HepG2 (cell line): Measurements from ENCODE around the gene CYP46A1. TPM values are rescaled to one million over a fixed set of nuclear protein-coding genes. Genes with fewer than 3 reads are reported as not detected.
A peak's percentile ranks its signal among the peaks of the same experiment; 100 is the strongest.

Experiments
- ARNTL ChIP-seq: sonication (generic); formaldehyde crosslinking; IDR thresholded peaks from 2 replicates; pipeline ENCODE4 v1.4.0; 2020; ENCODE audit warnings: mild to moderate bottlenecking, missing genetic modification reagents
- ATM ChIP-seq: fragments of 450-650 bp; IDR thresholded peaks from 2 replicates; pipeline ENCODE4 v1.7.1; 2017; ENCODE audit warnings: mild to moderate bottlenecking, borderline replicate concordance
- CREBL2 ChIP-seq: sonication (generic); formaldehyde crosslinking; IDR thresholded peaks from 2 replicates; pipeline ENCODE4 v1.8.1; 2023; ENCODE audit warnings: missing genetic modification reagents, mild to moderate bottlenecking, borderline replicate concordance
- FUBP1 ChIP-seq: sonication (generic); formaldehyde crosslinking; IDR thresholded peaks from 2 replicates; pipeline ENCODE4 v1.5.1; 2020; ENCODE audit warnings: missing genetic modification reagents, mild to moderate bottlenecking, borderline replicate concordance
- GPN1 ChIP-seq: sonication (generic); formaldehyde crosslinking; IDR thresholded peaks from 2 replicates; pipeline ENCODE4 v1.5.1; 2020; ENCODE audit warnings: missing genetic modification reagents, borderline replicate concordance
- HES4 ChIP-seq: sonication (generic); formaldehyde crosslinking; IDR thresholded peaks from 2 replicates; pipeline ENCODE4 v1.9.0; 2021; ENCODE audit warnings: mild to moderate bottlenecking, missing genetic modification reagents, borderline replicate concordance
- HMGA1 ChIP-seq: sonication (generic); formaldehyde crosslinking; conservative IDR thresholded peaks from 2 replicates; pipeline ENCODE4 v1.4.0; 2020; ENCODE audit warnings: missing genetic modification reagents
- JUN ChIP-seq: sonication (generic); formaldehyde crosslinking; IDR thresholded peaks from 2 replicates; pipeline ENCODE4 v1.4.0; 2020; ENCODE audit warnings: mild to moderate bottlenecking, missing genetic modification reagents
- KDM1A ChIP-seq: IDR thresholded peaks from 2 replicates; pipeline ENCODE4 v1.6.1; 2016; ENCODE audit warnings: missing compliant biosample characterization
- MLX ChIP-seq: IDR thresholded peaks from 2 replicates; pipeline ENCODE4 v1.6.1; 2016
- NFATC3 ChIP-seq: sonication (generic); formaldehyde crosslinking; IDR thresholded peaks from 2 replicates; pipeline ENCODE4 v1.5.1; 2020; ENCODE audit warnings: mild to moderate bottlenecking, missing genetic modification reagents
- NFYB ChIP-seq: sonication (generic); formaldehyde crosslinking; IDR thresholded peaks from 2 replicates; pipeline ENCODE4 v1.4.0; 2020; ENCODE audit warnings: missing genetic modification reagents
- PHF20 ChIP-seq: sonication (generic); formaldehyde crosslinking; IDR thresholded peaks from 2 replicates; pipeline ENCODE4 v1.5.0; 2020; ENCODE audit warnings: mild to moderate bottlenecking, missing genetic modification reagents
- PHF8 ChIP-seq: sonication (generic); formaldehyde crosslinking; IDR thresholded peaks from 2 replicates; pipeline ENCODE4 v1.5.0; 2020; ENCODE audit warnings: missing genetic modification reagents
- RARA ChIP-seq: IDR thresholded peaks from 2 replicates; pipeline ENCODE4 v1.6.1; 2016; ENCODE audit warnings: missing genetic modification reagents, missing compliant biosample characterization
- SYNCRIP ChIP-seq: fragments of 200-400 bp; formaldehyde crosslinking; IDR thresholded peaks from 2 replicates; pipeline ENCODE4 v1.6.1; 2018; ENCODE audit warnings: mild to moderate bottlenecking, low read depth, low read length; ENCODE audit not compliant: insufficient read depth
- ZFY ChIP-seq: sonication (generic); formaldehyde crosslinking; IDR thresholded peaks from 2 replicates; pipeline ENCODE4 v1.4.0; 2020; ENCODE audit warnings: missing genetic modification reagents
- ZNF367 ChIP-seq: sonication (generic); formaldehyde crosslinking; IDR thresholded peaks from 2 replicates; pipeline ENCODE4 v1.4.0; 2020; ENCODE audit warnings: missing genetic modification reagents, borderline replicate concordance
- ZNF549 ChIP-seq: sonication (generic); formaldehyde crosslinking; IDR thresholded peaks from 2 replicates; pipeline ENCODE4 v1.5.0; 2020; ENCODE audit warnings: missing genetic modification reagents
- polyA plus RNA-seq, 8 experiments: library from polyadenylated mRNA; depleted of rRNA in 3 of 8; stranded (reverse) in 7 of 8; unstranded in 1 of 8; fragments of >200 nt; fragmentation: Illumina TruSeq in 4 of 8; extraction: Trizol in 4 of 8; gene quantifications; 2 replicates each; pipeline versions ENCODE4 v1.2.1 to v1.2.3, GENCODE V29; 2011 to 2016; ENCODE audit warnings: low read depth in 4 of 8, missing spikeins in 1 of 8, mixed read lengths in 1 of 8; ENCODE audit not compliant: insufficient read depth in 1 of 8
- total RNA-seq, 5 experiments: library from RNA; depleted of rRNA; stranded (reverse); fragments of >200 nt; fragmentation: Illumina TruSeq; extraction: Trizol; gene quantifications; 2 replicates each; pipeline ENCODE4 v1.2.3, GENCODE V29; 2016; ENCODE audit warnings: low read depth in 1 of 5
- TF ChIP-seq, protein P1 (sequence below): sonication (generic); formaldehyde crosslinking; IDR thresholded peaks from 2 replicates; pipeline ENCODE4 v1.8.1; 2023; ENCODE audit warnings: missing genetic modification reagents, inconsistent platforms, borderline replicate concordance
- TF ChIP-seq, protein P2 (sequence below): conservative IDR thresholded peaks from 2 replicates; pipeline ENCODE4 v1.6.1; 2018; ENCODE audit warnings: missing genetic modification reagents
- TF ChIP-seq, protein P3 (sequence below): sonication (generic); formaldehyde crosslinking; IDR thresholded peaks from 2 replicates; pipeline ENCODE4 v1.8.0; 2022; ENCODE audit warnings: missing genetic modification reagents, mild to moderate bottlenecking, borderline replicate concordance

Gene CYP46A1
- total and polyA plus RNA-seq, 2 of the 13 experiments (the other 11 are each of a cell fraction or from before 2014, with no cell fraction given), result not detected

DNA sequence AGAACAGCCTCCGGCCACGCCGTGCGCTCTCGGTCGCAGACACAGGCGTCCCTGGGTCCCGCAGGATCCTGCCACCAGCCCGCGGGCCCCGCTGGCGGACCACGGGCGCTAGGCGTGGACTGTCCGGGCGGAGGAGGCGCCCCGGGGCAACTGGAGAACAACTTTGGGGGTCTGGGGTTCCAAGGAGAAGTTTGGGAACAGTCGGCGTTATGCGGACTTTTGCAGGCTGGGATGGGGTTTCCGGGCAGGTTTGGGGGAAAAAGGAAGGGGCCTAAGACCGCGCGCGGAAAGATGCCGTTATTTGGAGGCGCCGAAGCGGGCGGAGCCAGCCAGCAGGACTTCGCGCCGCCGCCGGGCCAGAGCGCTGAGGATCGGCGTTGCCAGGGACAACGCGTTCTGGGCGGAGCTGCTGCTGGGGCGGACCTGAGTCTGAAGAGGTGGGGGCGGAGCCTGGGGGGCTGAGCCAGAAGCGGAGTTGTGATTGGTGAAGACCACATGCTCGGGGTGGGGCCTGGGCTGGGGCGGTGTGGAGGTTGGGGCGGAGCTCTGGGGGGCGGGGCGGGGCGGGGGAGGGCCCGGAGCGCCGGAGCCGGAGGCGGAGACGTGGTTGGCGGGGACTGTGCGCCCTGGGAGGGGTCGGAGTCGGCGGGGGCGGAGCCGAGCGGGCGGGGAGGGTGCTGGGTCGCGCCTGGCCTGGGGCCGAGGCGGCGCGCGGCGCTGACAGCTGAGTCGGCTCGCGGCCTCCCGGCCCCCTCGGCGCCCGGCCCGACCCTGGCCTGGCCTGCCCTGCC lies at the start of gene CYP46A1 (continued):
- TF ChIP-seq HMGA1 (CRISPR knock-in tag) (no peak), SYNCRIP (no peak), ZNF367 (CRISPR knock-in tag) (no peak), NFATC3 (CRISPR knock-in tag) (no peak), KDM1A (CRISPR knock-in tag) (no peak), JUN (CRISPR knock-in tag) (no peak), NFYB (no peak), HES4 (CRISPR knock-in tag) (no peak), ARNTL (CRISPR knock-in tag) (no peak), ATM (no peak), PHF20 (peak; percentile 85), ZNF549 (CRISPR knock-in tag) (no peak), GPN1 (CRISPR knock-in tag) (no peak), MLX (no peak), PHF8 (CRISPR knock-in tag) (peak; percentile 69), ZFY (peak; percentile 74), CREBL2 (CRISPR knock-in tag) (no peak), FUBP1 (CRISPR knock-in tag) (no peak), RARA (CRISPR knock-in tag) (no peak)
- TF ChIP-seq, protein P1, sequence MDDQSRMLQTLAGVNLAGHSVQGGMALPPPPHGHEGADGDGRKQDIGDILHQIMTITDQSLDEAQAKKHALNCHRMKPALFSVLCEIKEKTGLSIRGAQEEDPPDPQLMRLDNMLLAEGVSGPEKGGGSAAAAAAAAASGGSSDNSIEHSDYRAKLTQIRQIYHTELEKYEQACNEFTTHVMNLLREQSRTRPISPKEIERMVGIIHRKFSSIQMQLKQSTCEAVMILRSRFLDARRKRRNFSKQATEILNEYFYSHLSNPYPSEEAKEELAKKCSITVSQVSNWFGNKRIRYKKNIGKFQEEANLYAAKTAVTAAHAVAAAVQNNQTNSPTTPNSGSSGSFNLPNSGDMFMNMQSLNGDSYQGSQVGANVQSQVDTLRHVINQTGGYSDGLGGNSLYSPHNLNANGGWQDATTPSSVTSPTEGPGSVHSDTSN (CRISPR knock-in tag), result no peak
- TF ChIP-seq, protein P2, sequence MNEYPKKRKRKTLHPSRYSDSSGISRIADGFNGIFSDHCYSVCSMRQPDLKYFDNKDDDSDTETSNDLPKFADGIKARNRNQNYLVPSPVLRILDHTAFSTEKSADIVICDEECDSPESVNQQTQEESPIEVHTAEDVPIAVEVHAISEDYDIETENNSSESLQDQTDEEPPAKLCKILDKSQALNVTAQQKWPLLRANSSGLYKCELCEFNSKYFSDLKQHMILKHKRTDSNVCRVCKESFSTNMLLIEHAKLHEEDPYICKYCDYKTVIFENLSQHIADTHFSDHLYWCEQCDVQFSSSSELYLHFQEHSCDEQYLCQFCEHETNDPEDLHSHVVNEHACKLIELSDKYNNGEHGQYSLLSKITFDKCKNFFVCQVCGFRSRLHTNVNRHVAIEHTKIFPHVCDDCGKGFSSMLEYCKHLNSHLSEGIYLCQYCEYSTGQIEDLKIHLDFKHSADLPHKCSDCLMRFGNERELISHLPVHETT (CRISPR knock-in tag), result no peak
- TF ChIP-seq, protein P3, sequence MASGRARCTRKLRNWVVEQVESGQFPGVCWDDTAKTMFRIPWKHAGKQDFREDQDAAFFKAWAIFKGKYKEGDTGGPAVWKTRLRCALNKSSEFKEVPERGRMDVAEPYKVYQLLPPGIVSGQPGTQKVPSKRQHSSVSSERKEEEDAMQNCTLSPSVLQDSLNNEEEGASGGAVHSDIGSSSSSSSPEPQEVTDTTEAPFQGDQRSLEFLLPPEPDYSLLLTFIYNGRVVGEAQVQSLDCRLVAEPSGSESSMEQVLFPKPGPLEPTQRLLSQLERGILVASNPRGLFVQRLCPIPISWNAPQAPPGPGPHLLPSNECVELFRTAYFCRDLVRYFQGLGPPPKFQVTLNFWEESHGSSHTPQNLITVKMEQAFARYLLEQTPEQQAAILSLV (CRISPR knock-in tag), result no peak
